T-helper 2 cell treated with Interferon-gamma antibody and Interleukin-4, amounts not matched to agents 5 μg/mL and 100 μg/mL, for 36 hours (primary cell): ENCODE results near the gene THEMIS.

Source experiments
- DNase-seq: peaks from one replicate; pipeline ENCODE4 v3.0.0; 2021; ENCODE audit warnings: low spot score
- H3K27ac Mint-ChIP-seq: one replicate; pipeline ENCODE4 v1.8.0; 2021; ENCODE audit warnings: mild to moderate bottlenecking, mixed read lengths
- H3K27me3 Mint-ChIP-seq: one replicate; pipeline ENCODE4 v1.8.0; 2021; ENCODE audit warnings: low read depth, mixed read lengths
- H3K36me3 Mint-ChIP-seq: one replicate; pipeline ENCODE4 v1.8.0; 2021; ENCODE audit warnings: low read depth, mixed read lengths
- H3K4me1 Mint-ChIP-seq: one replicate; pipeline ENCODE4 v1.8.0; 2021; ENCODE audit warnings: low read depth, mixed read lengths
- H3K4me3 Mint-ChIP-seq: one replicate; pipeline ENCODE4 v1.8.0; 2022; ENCODE audit warnings: mild to moderate bottlenecking, moderate library complexity, mixed read lengths
- H3K9me3 Mint-ChIP-seq: one replicate; pipeline ENCODE4 v1.8.0; 2021; ENCODE audit warnings: mixed read lengths

The THEMIS gene

GRCh38 chr6:127864701-127865100 is 36.2 kb downstream of the THEMIS start:
- Mint-ChIP-seq H3K9me3 (no peaks in the 10 kb centered on the region), H3K4me3 (no peak overlapping the region), H3K4me1 (peaks cover 22% of the 10 kb centered on the region), H3K36me3 (peaks cover 57% of the 10 kb centered on the region), H3K27me3 (no peaks in the 10 kb centered on the region), H3K27ac (no peak overlapping the region)
- no peak for DNase-seq

GRCh38 chr6:127860723-127861122 is 40.1 kb downstream of the THEMIS start:
- peaks cover 34% of the 10 kb centered on the region for H3K4me1 Mint-ChIP-seq
- no peaks in the 10 kb centered on the region for H3K27me3 Mint-ChIP-seq
- no peak overlapping the region for H3K27ac Mint-ChIP-seq
- H3K4me3 Mint-ChIP-seq: no peak overlapping the region
- no peaks in the 10 kb centered on the region for H3K9me3 Mint-ChIP-seq
- no peak for DNase-seq
- H3K36me3 Mint-ChIP-seq: peaks cover 55% of the 10 kb centered on the region

GRCh38 chr6:127859956-127860355 is 40.9 kb downstream of the THEMIS start:
- Mint-ChIP-seq H3K9me3 (no peaks in the 10 kb centered on the region), H3K4me1 (peaks cover 36% of the 10 kb centered on the region), H3K36me3 (peaks cover 56% of the 10 kb centered on the region), H3K4me3 (no peak overlapping the region), H3K27ac (no peak overlapping the region), H3K27me3 (no peaks in the 10 kb centered on the region)
- no peak for DNase-seq

GRCh38 chr6:127858727-127859391 is 42.0 kb downstream of the THEMIS start:
- H3K4me3 Mint-ChIP-seq: no peak overlapping the region
- DNase-seq: no peak
- H3K27me3 Mint-ChIP-seq: no peaks in the 10 kb centered on the region
- H3K9me3 Mint-ChIP-seq: no peaks in the 10 kb centered on the region
- H3K36me3 Mint-ChIP-seq: peaks cover 51% of the 10 kb centered on the region
- peaks cover 38% of the 10 kb centered on the region for H3K4me1 Mint-ChIP-seq
- no peak overlapping the region for H3K27ac Mint-ChIP-seq

GRCh38 chr6:127857051-127857637 is 43.7 kb downstream of the THEMIS start:
- peak overlapping the region; percentile 47 for H3K27ac Mint-ChIP-seq
- peaks cover 48% of the 10 kb centered on the region for H3K36me3 Mint-ChIP-seq
- no peaks in the 10 kb centered on the region for H3K27me3 Mint-ChIP-seq
- no peak for DNase-seq
- peaks cover 35% of the 10 kb centered on the region for H3K4me1 Mint-ChIP-seq
- peak overlapping the region; percentile 38 for H3K4me3 Mint-ChIP-seq
- H3K9me3 Mint-ChIP-seq: no peaks in the 10 kb centered on the region

GRCh38 chr6:127855542-127856159 is 45.2 kb downstream of the THEMIS start:
- H3K27ac Mint-ChIP-seq: peak overlapping the region; percentile 67
- H3K9me3 Mint-ChIP-seq: no peaks in the 10 kb centered on the region
- H3K4me1 Mint-ChIP-seq: peaks cover 36% of the 10 kb centered on the region
- peak overlapping the region; percentile 41 for H3K4me3 Mint-ChIP-seq
- no peak for DNase-seq
- peaks cover 59% of the 10 kb centered on the region for H3K36me3 Mint-ChIP-seq
- no peaks in the 10 kb centered on the region for H3K27me3 Mint-ChIP-seq

GRCh38 chr6:127854009-127854408 is 46.8 kb downstream of the THEMIS start:
- Mint-ChIP-seq H3K27me3 (no peaks in the 10 kb centered on the region), H3K36me3 (peaks cover 62% of the 10 kb centered on the region), H3K4me3 (no peak overlapping the region), H3K4me1 (peaks cover 31% of the 10 kb centered on the region), H3K9me3 (peaks cover 13% of the 10 kb centered on the region), H3K27ac (no peak overlapping the region)
- no peak for DNase-seq

- Mint-ChIP-seq H3K27ac (no peak overlapping the region), H3K36me3 (peaks cover 73% of the 10 kb centered on the region), H3K4me1 (peaks cover 23% of the 10 kb centered on the region), H3K27me3 (no peaks in the 10 kb centered on the region), H3K4me3 (no peak overlapping the region), H3K9me3 (peaks cover 13% of the 10 kb centered on the region)
- no peak for DNase-seq
Measured at GRCh38 chr6:127851197-127851596, 49.7 kb downstream of the THEMIS start.

- Mint-ChIP-seq H3K36me3 (peaks cover 68% of the 10 kb centered on the region), H3K4me1 (peaks cover 10% of the 10 kb centered on the region), H3K27me3 (no peaks in the 10 kb centered on the region), H3K9me3 (peaks cover 10% of the 10 kb centered on the region), H3K27ac (no peak overlapping the region), H3K4me3 (no peak overlapping the region)
- no peak for DNase-seq
Measured at GRCh38 chr6:127845242-127845641, 55.6 kb downstream of the THEMIS start.

GRCh38 chr6:127844529-127844928 is 56.3 kb downstream of the THEMIS start:
- H3K27ac Mint-ChIP-seq: no peak overlapping the region
- H3K4me3 Mint-ChIP-seq: no peak overlapping the region
- peaks cover 65% of the 10 kb centered on the region for H3K36me3 Mint-ChIP-seq
- H3K4me1 Mint-ChIP-seq: peaks cover 10% of the 10 kb centered on the region
- peaks cover 3% of the 10 kb centered on the region for H3K9me3 Mint-ChIP-seq
- H3K27me3 Mint-ChIP-seq: no peaks in the 10 kb centered on the region
- no peak for DNase-seq

- Mint-ChIP-seq H3K4me3 (no peak overlapping the region), H3K27ac (no peak overlapping the region), H3K36me3 (peaks cover 60% of the 10 kb centered on the region), H3K4me1 (peaks cover 8% of the 10 kb centered on the region), H3K27me3 (no peaks in the 10 kb centered on the region), H3K9me3 (no peaks in the 10 kb centered on the region)
- no peak for DNase-seq
Measured at GRCh38 chr6:127843582-127843981, 57.3 kb downstream of the THEMIS start.

- no peak for DNase-seq
- Mint-ChIP-seq H3K9me3 (no peaks in the 10 kb centered on the region), H3K27ac (no peak overlapping the region), H3K36me3 (peaks cover 53% of the 10 kb centered on the region), H3K4me3 (no peak overlapping the region), H3K27me3 (no peaks in the 10 kb centered on the region), H3K4me1 (peaks cover 6% of the 10 kb centered on the region)
Measured at GRCh38 chr6:127842562-127842961, 58.3 kb downstream of the THEMIS start.

GRCh38 chr6:127841811-127842210 is 59.0 kb downstream of the THEMIS start:
- H3K4me3 Mint-ChIP-seq: no peak overlapping the region
- no peaks in the 10 kb centered on the region for H3K27me3 Mint-ChIP-seq
- H3K4me1 Mint-ChIP-seq: no peaks in the 10 kb centered on the region
- H3K36me3 Mint-ChIP-seq: peaks cover 48% of the 10 kb centered on the region
- no peaks in the 10 kb centered on the region for H3K9me3 Mint-ChIP-seq
- no peak for DNase-seq
- no peak overlapping the region for H3K27ac Mint-ChIP-seq

- no peaks in the 10 kb centered on the region for H3K27me3 Mint-ChIP-seq
- peaks cover 2% of the 10 kb centered on the region for H3K4me1 Mint-ChIP-seq
- no peaks in the 10 kb centered on the region for H3K9me3 Mint-ChIP-seq
- no peak for DNase-seq
- no peak overlapping the region for H3K4me3 Mint-ChIP-seq
- peaks cover 31% of the 10 kb centered on the region for H3K36me3 Mint-ChIP-seq
- no peak overlapping the region for H3K27ac Mint-ChIP-seq
Measured at GRCh38 chr6:127834136-127834535, 66.7 kb downstream of the THEMIS start.
